GM19467 (cell line): ENCODE data around the gene CYTH1.

Experiments used
- ATAC-seq: cut with Tn5 transposase; IDR thresholded peaks from one replicate; pipeline ENCODE4 v1.9.1; 2021; ENCODE audit warnings: mild to moderate bottlenecking, moderate library complexity; ENCODE audit not compliant: unreplicated experiment

The CYTH1 gene

GRCh38 chr17:78696016-78696982 is 85.8 kb downstream of the CYTH1 start:
- no peak for ATAC-seq

- no peak for ATAC-seq
Observed at GRCh38 chr17:78694805-78695531, 87.1 kb downstream of the CYTH1 start.

- no peak for ATAC-seq
Observed at GRCh38 chr17:78693346-78694083, 88.6 kb downstream of the CYTH1 start.

GRCh38 chr17:78692460-78693010 is 89.5 kb downstream of the CYTH1 start:
- ATAC-seq, result no peak

- no peak for ATAC-seq
Observed at GRCh38 chr17:78689029-78689428, 93.0 kb downstream of the CYTH1 start.

GRCh38 chr17:78687944-78688343 is 94.1 kb downstream of the CYTH1 start:
- no peak for ATAC-seq

- no peak for ATAC-seq
Observed at GRCh38 chr17:78687125-78687524, 94.9 kb downstream of the CYTH1 start.

GRCh38 chr17:78684026-78684425 is 98.0 kb downstream of the CYTH1 start:
- ATAC-seq, result no peak

GRCh38 chr17:78683408-78683961 is 98.6 kb downstream of the CYTH1 start:
- no peak for ATAC-seq

GRCh38 chr17:78682363-78682762 is 99.7 kb downstream of the CYTH1 start:
- no peak for ATAC-seq

GRCh38 chr17:78680436-78680835 is 101.6 kb downstream of the CYTH1 start:
- no peak for ATAC-seq

GRCh38 chr17:78679495-78680395 is 102.3 kb downstream of the CYTH1 start:
- ATAC-seq, result no peak

GRCh38 chr17:78678711-78679110 is 103.4 kb downstream of the CYTH1 start:
- no peak for ATAC-seq

- no peak for ATAC-seq
Observed at GRCh38 chr17:78678222-78678557, 103.9 kb downstream of the CYTH1 start.

- no peak for ATAC-seq
Observed at GRCh38 chr17:78677303-78678221, 104.5 kb downstream of the CYTH1 start.

GRCh38 chr17:78676412-78677302 is 105.4 kb downstream of the CYTH1 start:
- no peak for ATAC-seq

- no peak for ATAC-seq
Observed at GRCh38 chr17:78675836-78676235, 106.2 kb downstream of the CYTH1 start.

- ATAC-seq, result no peak
Observed at GRCh38 chr17:78675316-78675616, 106.8 kb downstream of the CYTH1 start.
